ENCODE measurements around the gene HPSE.

GRCh38 chr4:83315341-83315870 lies 19.2 kb downstream of the HPSE start:
- no peak for TF ChIP-seq CTCF (IDR thresholded peaks at IDR 0.05)
- no peak for TF ChIP-seq POLR2AphosphoS5 (IDR thresholded peaks at IDR 0.05; ENCODE audit: low read depth, low read length)
- no peak for TF ChIP-seq NRF1 (IDR thresholded peaks at IDR 0.05; ENCODE audit: low read depth, low read length)
- no peak for TF ChIP-seq USF2 (IDR thresholded peaks at IDR 0.05; ENCODE audit: borderline replicate concordance, low read depth, low read length)
- TF ChIP-seq SIN3A (IDR thresholded peaks at IDR 0.05; ENCODE audit: borderline replicate concordance, low read depth, low read length): no peak
